ENCODE results near the gene BLTP2.

The BLTP2 gene

DNA sequence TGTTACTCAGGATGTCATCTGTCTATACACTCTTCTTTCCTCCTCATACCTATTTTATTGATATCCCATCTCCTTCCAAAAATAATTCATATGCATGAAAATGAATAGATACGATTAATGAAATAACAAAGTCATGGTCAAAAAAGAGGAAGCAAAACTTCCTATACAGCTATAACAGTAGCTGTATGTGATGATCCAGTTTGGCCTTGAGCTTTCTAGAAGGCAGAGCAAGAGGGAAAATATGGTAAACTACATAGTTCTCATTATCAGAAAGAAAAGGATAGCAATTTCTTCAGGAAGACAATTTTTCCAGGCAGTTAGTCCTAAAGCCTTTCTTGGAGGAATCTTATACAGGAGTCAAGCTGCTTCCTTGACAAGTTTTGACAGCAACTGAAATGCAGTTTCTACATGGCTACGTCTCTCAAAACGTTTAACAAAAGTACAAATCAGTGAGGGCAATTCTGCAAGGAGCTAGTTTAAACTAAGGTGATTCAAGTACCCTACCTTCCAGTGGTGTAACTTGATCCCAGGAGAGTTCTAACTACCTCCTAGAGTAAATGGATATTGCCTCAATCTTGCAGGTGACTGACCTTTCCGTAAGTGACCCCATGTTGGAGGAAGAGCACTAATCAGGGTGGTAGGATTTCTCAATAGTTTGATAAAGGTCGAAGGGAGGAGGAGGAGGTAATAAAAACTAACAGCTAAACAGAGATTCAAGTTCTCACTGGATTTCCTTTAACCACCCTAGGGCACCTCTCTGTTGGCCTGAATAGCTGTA is 47.2 kb downstream of the BLTP2 start:
- DNase-seq, result no peak

All from HCEC 1CT (cell line).